Measurements from ENCODE around the gene CES1. TPM values are rescaled to one million over a fixed set of nuclear protein-coding genes. Genes with fewer than 3 reads are reported as not detected.

The CES1 gene
- total and polyA plus RNA-seq, 2 donors (not counting 1 experiment from before 2014, with no cell fraction given), result 15.0 to 41.6 TPM

Other genes starting within 250 kb of the CES1 start
- not detected in 2 replicates for gene SLC6A2, start 177.1 kb downstream of the CES1 start, total RNA-seq
- not detected in 2 replicates for gene SLC6A2, start 177.1 kb downstream of the CES1 start, polyA plus RNA-seq
- not detected in 2 replicates for gene CES5A, start 42.3 kb upstream of the CES1 start, total RNA-seq
- not detected in 2 replicates for gene CES5A, start 42.3 kb upstream of the CES1 start, polyA plus RNA-seq

All from fibroblast of lung (primary cell).